T-helper 22 cell (primary cell): Measurements from ENCODE around the gene PARP2.
"Not testable (repeated sequence)": the region's sequence is repeated elsewhere in the genome, so short reads cannot be mapped to it uniquely, and the experiment has no call there.

Source experiments
- DNase-seq: peaks from one replicate; pipeline ENCODE4 v3.0.0-alpha.2; 2020; ENCODE audit warnings: low read depth

Gene PARP2, protein sequence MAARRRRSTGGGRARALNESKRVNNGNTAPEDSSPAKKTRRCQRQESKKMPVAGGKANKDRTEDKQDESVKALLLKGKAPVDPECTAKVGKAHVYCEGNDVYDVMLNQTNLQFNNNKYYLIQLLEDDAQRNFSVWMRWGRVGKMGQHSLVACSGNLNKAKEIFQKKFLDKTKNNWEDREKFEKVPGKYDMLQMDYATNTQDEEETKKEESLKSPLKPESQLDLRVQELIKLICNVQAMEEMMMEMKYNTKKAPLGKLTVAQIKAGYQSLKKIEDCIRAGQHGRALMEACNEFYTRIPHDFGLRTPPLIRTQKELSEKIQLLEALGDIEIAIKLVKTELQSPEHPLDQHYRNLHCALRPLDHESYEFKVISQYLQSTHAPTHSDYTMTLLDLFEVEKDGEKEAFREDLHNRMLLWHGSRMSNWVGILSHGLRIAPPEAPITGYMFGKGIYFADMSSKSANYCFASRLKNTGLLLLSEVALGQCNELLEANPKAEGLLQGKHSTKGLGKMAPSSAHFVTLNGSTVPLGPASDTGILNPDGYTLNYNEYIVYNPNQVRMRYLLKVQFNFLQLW

GRCh38 chr14:20343092-20343861 lies at the start of gene PARP2:
Gene PARP2, plus strand, starts transcription at chr14:20343635. Its CDS starts 7 bp downstream, at chr14:20343642.
- peak; percentile 89 for DNase-seq

DNA sequence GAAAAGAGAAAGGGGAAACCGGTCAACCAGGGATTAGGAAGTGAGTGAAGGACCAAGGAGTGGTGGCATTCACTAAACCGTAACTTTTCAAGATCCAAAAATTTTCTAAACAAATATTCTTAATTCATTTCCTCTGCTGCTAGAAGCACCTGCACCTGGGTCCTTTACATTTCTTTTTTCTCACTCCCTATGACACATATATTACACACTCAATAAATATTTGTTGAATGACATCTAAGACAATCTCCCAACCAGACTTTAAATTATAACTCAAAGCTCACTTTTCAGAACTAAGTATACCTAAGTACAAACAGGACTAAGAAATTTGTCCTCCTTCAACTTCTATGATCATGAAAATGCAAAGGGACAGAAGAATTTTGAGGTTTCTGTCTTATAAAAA lies 48.8 kb upstream of the PARP2 start:
- DNase-seq, result no peak

DNA sequence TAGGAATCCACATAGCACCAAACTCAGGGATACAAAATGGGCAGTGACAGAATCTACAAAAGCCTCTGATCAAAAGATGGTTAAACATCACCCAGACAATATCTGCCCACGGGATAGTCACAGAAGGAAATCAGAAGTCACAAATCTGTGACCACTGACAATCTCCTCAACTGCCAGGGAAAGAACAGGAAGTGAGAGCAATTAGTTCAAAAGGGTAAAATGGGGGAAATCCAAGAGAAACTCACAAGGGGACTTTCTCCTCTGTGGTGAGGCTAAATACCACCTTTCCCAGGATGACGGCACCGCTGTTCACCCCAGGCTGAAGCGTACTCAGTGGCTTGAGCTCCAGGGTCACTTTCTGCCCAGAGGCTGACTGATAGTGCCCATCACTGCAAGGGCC lies 48.4 kb upstream of the PARP2 start:
- no peak for DNase-seq

DNA sequence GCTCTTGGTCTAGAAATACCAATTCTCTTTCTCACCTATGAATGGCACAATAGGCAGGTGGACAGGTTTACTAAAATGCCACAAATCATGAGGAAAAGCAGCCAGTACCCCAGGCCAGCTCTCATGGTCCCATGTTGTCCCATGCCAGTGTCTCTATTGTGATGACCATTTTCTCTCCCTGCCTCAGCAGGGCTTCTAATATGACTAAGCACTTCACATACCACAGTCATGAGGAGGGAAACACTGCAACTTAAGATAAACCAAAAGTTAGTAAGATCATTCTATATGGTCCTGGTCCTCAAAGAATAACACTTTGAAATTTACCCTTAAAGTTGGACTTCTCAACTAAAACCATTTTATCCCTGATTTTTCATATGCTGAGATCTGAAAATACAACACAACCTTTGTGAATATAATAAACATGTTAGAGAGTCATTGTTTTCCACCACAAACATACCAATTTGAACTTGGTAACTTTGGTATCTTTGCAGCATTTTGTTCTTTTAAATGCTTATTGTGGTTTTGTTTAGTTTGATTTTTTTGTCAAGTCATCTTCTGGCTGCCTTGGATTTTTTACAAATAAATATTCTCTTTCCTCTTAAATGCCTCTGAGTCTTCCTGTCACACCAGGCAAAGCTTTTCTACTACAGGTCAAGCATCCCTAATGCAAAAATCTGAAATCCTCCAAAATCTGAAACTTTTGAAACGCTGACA lies 41.2 kb upstream of the PARP2 start:
- no peak for DNase-seq

GRCh38 chr14:20305265-20306078 lies 38.0 kb upstream of the PARP2 start, which contains the start of gene TTC5:
Gene TTC5, minus strand, starts transcription at chr14:20305951. Its CDS starts 14 bp downstream, at chr14:20305937.
- peak; percentile 75 for DNase-seq

DNA sequence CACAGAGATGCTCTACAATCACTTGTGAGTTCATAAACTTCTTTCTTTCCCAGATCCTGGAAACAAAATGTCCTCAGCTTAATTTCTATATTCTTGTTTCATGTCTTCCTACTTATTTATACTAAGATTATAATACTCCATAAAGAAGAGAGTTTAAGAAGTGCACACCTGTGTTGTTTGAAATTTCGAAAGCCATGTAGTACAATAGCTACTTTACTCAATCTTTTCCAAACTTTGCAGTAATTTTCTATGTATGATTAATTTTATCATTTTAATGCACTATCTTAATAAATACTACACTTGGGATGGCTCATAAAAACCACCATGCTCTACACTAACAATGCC lies 37.4 kb upstream of the PARP2 start:
- DNase-seq, result no peak

DNA sequence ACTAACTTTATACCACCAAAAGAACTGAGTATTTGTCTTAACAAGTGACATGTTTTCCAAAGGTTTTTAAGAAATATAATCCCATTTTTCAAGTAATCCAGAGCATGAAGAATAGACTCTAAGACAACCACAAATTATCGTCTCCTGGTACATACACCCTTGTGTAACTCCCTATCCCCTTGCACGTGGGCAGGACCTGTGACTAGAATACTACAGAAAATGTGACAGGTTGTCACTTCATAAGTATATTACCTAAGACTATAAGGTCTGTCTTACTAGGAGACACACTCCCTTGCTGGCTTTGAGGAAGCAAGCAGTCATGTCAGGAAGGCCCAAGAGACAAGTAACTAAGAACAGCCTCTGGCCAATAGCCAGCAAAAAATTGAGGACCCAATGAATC lies 29.4 kb upstream of the PARP2 start:
- DNase-seq, result no peak

GRCh38 chr14:20317720-20318119 lies 25.7 kb upstream of the PARP2 start:
- DNase-seq, result no peak

GRCh38 chr14:20327005-20327869 lies 16.2 kb upstream of the PARP2 start:
- no peak for DNase-seq

DNA sequence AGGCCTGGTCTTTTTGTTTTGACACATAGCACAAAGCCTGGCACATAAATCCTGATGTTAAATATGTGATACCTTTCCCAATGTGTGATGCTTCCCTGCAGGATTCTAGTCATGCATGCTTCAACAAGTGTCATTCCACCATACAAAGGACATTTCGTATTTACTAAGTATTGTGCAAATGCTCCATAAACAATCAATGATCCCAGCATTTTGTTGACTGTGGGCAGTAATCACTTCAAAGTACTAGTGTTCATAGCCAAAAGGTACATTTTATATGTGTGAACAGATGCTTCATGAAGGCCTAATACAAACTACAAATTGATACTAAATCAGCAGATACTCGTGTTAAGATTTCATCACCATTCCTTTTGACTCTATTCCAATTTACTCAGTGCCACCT lies 14.7 kb upstream of the PARP2 start:
- no peak for DNase-seq

DNA sequence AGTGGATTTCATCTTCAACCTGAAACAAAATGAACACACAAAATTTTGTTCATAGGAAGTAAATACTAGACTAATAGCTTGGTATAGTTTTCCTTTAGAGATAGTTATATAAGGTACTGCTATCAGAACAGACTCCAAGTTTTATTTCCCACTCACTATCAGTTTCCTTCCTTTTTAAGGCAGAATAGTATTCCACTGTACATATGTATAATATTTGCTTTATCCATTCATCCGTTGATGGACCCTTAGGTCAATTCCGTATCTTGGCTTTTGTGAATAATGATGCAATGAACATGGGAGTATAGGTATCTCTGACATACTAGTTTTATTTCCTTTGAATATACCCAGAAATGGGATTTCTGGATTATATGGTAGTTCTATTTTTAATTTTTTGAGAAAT lies 14.1 kb upstream of the PARP2 start:
- no peak for DNase-seq

GRCh38 chr14:20331053-20331613 lies 12.3 kb upstream of the PARP2 start:
- no peak for DNase-seq

DNA sequence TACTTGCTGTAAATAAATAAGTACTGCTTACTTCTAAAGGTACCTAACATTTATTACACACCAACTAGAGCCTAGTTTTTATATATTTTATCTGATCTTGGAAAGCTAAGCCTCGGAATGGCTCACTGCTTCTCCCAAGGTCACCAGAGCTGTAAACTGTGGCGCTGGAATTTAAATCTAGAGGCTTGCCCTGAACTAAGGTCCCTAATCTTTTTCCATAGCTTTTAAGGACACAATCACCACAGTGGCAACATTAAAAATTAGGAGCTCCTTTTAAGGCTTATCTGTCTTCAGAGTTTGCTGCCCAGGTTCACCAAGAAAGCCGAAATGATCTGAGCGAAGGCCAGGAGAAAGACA lies 11.0 kb upstream of the PARP2 start:
- DNase-seq, result no peak

DNA sequence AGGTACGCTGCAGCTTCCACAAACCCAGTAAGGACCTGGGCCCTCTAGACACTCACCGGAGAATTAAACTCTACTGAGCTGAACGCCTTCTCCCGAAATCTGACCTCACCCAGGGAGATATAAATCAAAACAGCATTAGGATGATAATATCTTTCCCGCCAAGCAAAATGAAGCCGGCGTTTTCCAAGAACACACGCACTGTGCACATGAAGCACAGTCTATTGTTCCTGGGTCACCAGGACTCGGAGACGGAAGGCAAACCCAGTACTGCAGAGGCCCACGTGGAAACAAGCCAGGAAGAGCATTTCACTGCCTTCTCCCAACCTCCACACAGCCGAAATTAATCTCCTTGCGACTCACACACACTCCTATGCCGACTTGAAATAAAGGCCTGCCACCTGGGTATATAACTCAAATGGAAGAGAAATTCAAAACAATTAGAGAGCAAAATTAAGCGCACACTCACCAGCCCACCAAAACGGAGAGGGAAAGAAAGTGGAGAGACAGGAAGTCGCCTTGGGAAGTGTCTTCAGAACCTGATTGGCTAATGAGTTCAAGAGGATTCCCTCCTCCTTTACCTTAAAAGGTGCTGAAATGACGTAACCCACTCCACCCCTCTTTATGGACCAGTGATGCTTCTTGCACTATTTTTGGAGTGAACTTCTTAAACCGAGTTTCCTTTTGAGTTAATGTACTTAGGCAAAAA lies 10.5 kb upstream of the PARP2 start, which contains the start of gene CCNB1IP1:
Gene CCNB1IP1 (minus strand): TSS at position 492 of the 706 bp plus-strand sequence. CDS start 16,756 bp downstream, outside the sequence.
- DNase-seq, result peak; percentile 49

DNA sequence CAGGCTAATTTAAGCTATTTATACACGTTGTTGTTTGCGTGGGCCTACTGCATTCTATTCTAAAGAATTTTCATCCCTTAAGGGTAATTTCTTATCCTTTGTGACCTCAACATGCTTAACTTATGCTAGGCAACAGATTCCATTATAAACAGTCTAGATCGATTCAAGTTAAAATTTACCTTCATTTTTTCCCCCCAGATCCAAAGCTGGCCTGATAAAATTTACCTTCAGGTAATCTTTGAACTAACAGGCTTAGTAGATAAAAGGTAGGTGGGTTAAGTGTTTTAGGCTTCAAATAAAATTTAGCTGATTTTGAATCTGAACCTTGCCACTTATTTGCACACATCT lies 10.0 kb upstream of the PARP2 start:
- no peak for DNase-seq

DNA sequence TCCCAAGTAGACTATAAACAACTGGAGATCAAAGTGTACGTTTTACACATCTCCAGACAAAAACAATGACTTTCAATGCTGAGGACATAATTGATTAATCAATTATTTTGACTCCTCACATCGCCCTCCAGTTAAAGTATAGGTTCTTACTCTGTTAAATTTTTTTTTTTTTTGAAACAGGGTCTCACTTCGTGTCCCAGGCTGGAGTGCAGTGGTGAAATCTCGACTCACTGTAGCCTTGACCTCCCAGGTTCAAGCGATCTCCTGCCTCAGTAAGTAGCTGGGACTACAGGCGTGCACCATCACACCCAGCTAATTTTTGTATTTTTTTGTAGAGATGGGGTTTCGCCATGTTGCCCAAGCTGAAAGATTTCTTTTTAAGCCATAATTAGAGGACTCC lies 9.4 kb upstream of the PARP2 start:
- no peak for DNase-seq

DNA sequence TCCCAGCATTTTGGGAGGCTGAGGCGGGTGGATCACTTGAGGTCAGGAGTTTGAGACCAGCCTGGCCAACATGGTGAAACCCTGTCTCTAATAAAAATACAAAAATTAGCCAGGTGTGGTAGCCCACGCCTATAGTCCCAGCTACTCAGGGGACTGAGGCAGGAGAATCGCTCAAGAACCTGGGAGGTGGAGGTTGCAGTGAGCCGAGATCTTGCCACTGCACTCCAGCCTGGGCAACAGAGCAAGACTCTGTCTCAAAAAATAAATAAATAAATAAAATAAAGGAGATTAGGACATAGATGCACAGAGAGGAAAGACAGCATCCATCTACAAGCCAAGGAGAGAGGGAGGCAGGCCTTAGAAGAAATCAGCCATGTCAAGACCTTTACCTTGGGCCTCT lies 2.4 kb upstream of the PARP2 start:
- not testable (repeated sequence) for DNase-seq

GRCh38 chr14:20341646-20342045 lies 1.8 kb upstream of the PARP2 start:
- DNase-seq, result no peak

DNA sequence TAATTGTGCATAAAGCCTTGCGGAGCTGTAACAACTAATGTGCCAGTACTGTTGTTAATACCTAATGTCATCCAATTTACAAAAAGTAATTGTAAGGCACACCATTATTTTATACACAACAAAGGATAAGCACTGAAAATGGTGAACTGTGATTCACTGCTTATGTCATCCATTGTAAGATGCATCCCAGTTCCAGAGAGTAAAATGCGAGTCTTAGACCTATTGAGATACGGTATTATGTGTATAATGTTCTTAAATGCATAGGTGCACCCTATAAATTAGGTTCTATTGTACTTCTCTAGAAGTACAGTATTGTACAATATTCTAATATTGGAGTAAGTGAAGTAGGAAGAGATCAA lies 406 bp downstream of the PARP2 start:
- no peak for DNase-seq

DNA sequence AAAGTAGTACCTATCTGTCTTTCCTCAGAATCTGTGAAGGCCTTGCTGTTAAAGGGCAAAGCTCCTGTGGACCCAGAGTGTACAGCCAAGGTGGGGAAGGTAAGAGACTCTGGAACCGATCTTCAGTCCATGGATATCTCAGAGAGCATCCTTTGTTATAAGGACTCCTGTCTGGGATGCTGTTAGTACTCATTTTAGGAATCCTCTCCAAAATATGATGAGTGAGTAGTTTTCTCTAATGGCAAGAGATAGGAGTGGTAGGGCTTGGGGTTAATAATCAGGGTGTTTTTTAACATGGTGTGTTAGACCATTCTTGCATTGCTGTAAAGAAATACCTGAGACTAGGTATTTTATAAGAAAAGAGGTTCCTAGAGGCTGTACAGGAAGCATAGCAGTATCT lies 1.9 kb downstream of the PARP2 start:
- no peak for DNase-seq
